ENCODE results near the gene PIR. TPM values are rescaled to one million over a fixed set of nuclear protein-coding genes. Genes with fewer than 3 reads are reported as not detected.

PIR gene
- total and polyA plus RNA-seq, 4 donors = 8.3 to 29.1 (median 13.4) TPM

GRCh38 chrX:15441464-15441863, 51.7 kb downstream of the PIR start:
- 78 to 94% methylated on average over 5 of the region's 5 CpGs for WGBS, 2 donors
- no peak for TF ChIP-seq CTCF (IDR thresholded peaks at IDR 0.05; ENCODE audit: control extremely low read depth, extremely low read depth)
- Histone ChIP-seq H3K4me3 (no peak overlapping the region), H3K27ac (ENCODE audit: low read depth in 1 of 2, low read length in 1 of 2) (no peak overlapping the region), H3K36me3 (ENCODE audit: control insufficient read depth in 4 of 4, insufficient read depth in 4 of 4, low read length in 4 of 4) (peaks cover 0 to 2% (median 0%) of the 10 kb centered on the region in 4 donors), H3K27me3 (ENCODE audit: control insufficient read depth in 3 of 3, insufficient read depth in 3 of 3, low read length in 2 of 3) (peaks cover 0 to 49% (median 22%) of the 10 kb centered on the region in 3 donors), H3K9ac (ENCODE audit: insufficient read depth in 1 of 2, low read length in 2 of 2) (peak overlapping the region in 1 of 2 donors; percentile 57), H3K4me1 (ENCODE audit: control insufficient read depth in 5 of 5, insufficient read depth in 5 of 5, low read length in 5 of 5) (peaks cover 0 to 6% (median 0%) of the 10 kb centered on the region in 5 donors), H3K9me3 (ENCODE audit: control insufficient read depth in 4 of 4, insufficient read depth in 3 of 4, low read length in 3 of 4) (no peaks in the 10 kb centered on the region)
- ATAC-seq (ENCODE audit: insufficient read depth, low FRiP score) = no peak
- peak; percentile 79 to 92 (median 88) for DNase-seq

GRCh38 chrX:15438332-15438731, 54.8 kb downstream of the PIR start:
- ATAC-seq (ENCODE audit: insufficient read depth, low FRiP score) = no peak
- Histone ChIP-seq H3K36me3 (ENCODE audit: control insufficient read depth in 4 of 4, insufficient read depth in 4 of 4, low read length in 4 of 4) (no peaks in the 10 kb centered on the region), H3K9ac (ENCODE audit: insufficient read depth in 1 of 2, low read length in 2 of 2) (no peak overlapping the region), H3K4me1 (ENCODE audit: control insufficient read depth in 5 of 5, insufficient read depth in 5 of 5, low read length in 5 of 5) (peaks cover 0 to 6% (median 0%) of the 10 kb centered on the region in 5 donors), H3K27me3 (ENCODE audit: control insufficient read depth in 3 of 3, insufficient read depth in 3 of 3, low read length in 2 of 3) (peaks cover 0 to 49% (median 17%) of the 10 kb centered on the region in 3 donors), H3K4me3 (no peak overlapping the region), H3K9me3 (ENCODE audit: control insufficient read depth in 4 of 4, insufficient read depth in 3 of 4, low read length in 3 of 4) (no peaks in the 10 kb centered on the region), H3K27ac (ENCODE audit: low read depth in 1 of 2, low read length in 1 of 2) (no peak overlapping the region)
- no peak for DNase-seq
- no peak for TF ChIP-seq CTCF (IDR thresholded peaks at IDR 0.05; ENCODE audit: control extremely low read depth, extremely low read depth)
- WGBS, 2 donors = 85 to 88% methylated on average over 3 of the region's 3 CpGs

GRCh38 chrX:15437724-15438123, 55.4 kb downstream of the PIR start:
- H3K9me3 ChIP-seq (ENCODE audit: control insufficient read depth in 4 of 4, insufficient read depth in 3 of 4, low read length in 3 of 4) = no peaks in the 10 kb centered on the region
- H3K36me3 ChIP-seq (ENCODE audit: control insufficient read depth in 4 of 4, insufficient read depth in 4 of 4, low read length in 4 of 4) = no peaks in the 10 kb centered on the region
- peaks cover 0 to 6% (median 0%) of the 10 kb centered on the region in 5 donors for H3K4me1 ChIP-seq (ENCODE audit: control insufficient read depth in 5 of 5, insufficient read depth in 5 of 5, low read length in 5 of 5)
- no peak overlapping the region for H3K27ac ChIP-seq (ENCODE audit: low read depth in 1 of 2, low read length in 1 of 2)
- H3K27me3 ChIP-seq (ENCODE audit: control insufficient read depth in 3 of 3, insufficient read depth in 3 of 3, low read length in 2 of 3) = peaks cover 0 to 49% (median 14%) of the 10 kb centered on the region in 3 donors
- no peak overlapping the region for H3K9ac ChIP-seq (ENCODE audit: insufficient read depth in 1 of 2, low read length in 2 of 2)
- H3K4me3 ChIP-seq = no peak overlapping the region
- peak; percentile 27 for ATAC-seq (ENCODE audit: insufficient read depth, low FRiP score)
- 73 to 100% methylated on average over 1 of the region's 1 CpG for WGBS, 2 donors
- no peak for TF ChIP-seq CTCF (IDR thresholded peaks at IDR 0.05; ENCODE audit: control extremely low read depth, extremely low read depth)
- peak in 1 of 3 donors; percentile 36 for DNase-seq

All from lung (tissue), 12 donors.